Measurements from ENCODE around the gene PBX1. TPM values are rescaled to one million over a fixed set of nuclear protein-coding genes. Genes with fewer than 3 reads are reported as not detected.
A peak's percentile ranks its signal among the peaks of the same experiment; 100 is the strongest.

The PBX1 gene
- total RNA-seq, 4 donors from 2014 or later = 15.2 to 48.6 (median 23.5) TPM

DNA sequence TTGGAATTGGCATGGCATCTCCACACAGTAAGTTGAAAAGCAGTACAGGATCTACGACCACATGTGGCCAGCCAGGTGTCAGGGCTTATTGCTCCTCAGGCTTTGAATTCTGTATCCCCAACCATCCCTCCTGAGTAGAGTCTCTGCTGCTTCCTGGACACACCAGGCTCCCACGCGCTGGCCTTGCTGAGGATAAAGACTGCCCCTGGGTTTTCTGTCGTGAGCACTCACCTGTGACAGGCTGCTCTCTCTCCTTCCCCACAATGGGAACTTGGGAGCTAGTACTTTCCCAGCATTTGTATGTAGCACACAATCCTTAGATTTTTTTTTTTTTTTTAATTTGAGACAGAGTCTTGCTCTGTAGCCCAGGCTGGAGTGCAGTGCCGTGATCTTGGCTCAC, 33.6 kb downstream of the PBX1 start:
- WGBS, 2 donors = 83% methylated on average over 5 of the region's 5 CpGs
- H3K27me3 ChIP-seq = no peaks in the 10 kb centered on the region
- H3K27ac ChIP-seq = peak overlapping the region in 2 of 4 donors; percentile 49 to 85
- no peak for TF ChIP-seq POLR2A (IDR thresholded peaks at IDR 0.05)
- TF ChIP-seq, protein P1, sequence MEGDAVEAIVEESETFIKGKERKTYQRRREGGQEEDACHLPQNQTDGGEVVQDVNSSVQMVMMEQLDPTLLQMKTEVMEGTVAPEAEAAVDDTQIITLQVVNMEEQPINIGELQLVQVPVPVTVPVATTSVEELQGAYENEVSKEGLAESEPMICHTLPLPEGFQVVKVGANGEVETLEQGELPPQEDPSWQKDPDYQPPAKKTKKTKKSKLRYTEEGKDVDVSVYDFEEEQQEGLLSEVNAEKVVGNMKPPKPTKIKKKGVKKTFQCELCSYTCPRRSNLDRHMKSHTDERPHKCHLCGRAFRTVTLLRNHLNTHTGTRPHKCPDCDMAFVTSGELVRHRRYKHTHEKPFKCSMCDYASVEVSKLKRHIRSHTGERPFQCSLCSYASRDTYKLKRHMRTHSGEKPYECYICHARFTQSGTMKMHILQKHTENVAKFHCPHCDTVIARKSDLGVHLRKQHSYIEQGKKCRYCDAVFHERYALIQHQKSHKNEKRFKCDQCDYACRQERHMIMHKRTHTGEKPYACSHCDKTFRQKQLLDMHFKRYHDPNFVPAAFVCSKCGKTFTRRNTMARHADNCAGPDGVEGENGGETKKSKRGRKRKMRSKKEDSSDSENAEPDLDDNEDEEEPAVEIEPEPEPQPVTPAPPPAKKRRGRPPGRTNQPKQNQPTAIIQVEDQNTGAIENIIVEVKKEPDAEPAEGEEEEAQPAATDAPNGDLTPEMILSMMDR (IDR thresholded peaks at IDR 0.05) = no peak
- peaks cover 0 to 28% (median 0%) of the 10 kb centered on the region in 3 donors for H3K36me3 ChIP-seq
- no peaks in the 10 kb centered on the region for H3K9me3 ChIP-seq
- no peak for DNase-seq
- intact Hi-C loops (cut with DNase I) = no loop called here
- H3K4me3 ChIP-seq = no peak overlapping the region
- peaks cover 5 to 62% (median 5%) of the 10 kb centered on the region in 3 donors for H3K4me1 ChIP-seq

DNA sequence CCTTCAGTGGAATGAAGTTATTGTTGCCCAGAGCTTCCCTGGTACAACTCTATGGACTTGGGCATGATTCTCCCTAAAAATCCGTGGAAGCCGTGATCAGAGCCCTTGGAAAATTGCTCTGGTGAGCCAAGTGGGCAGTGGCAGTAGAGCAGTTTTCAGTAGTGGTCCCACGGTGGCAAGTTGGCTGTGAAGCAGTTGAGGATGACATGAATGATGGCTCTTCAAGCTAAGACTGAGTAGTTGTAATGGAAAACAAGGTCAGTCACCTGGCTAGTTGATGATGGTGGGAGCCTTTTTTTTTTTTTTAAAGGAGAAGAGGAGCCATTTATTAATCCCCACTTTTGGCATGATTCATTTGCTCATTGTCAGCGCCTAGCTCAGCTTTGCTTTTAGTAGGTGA, 36.2 kb downstream of the PBX1 start:
- no peak for TF ChIP-seq POLR2A (IDR thresholded peaks at IDR 0.05)
- TF ChIP-seq, protein P1 (IDR thresholded peaks at IDR 0.05) = no peak
- 45 to 46% methylated on average over 3 to 4 of the region's 4 CpGs for WGBS, 2 donors

DNA sequence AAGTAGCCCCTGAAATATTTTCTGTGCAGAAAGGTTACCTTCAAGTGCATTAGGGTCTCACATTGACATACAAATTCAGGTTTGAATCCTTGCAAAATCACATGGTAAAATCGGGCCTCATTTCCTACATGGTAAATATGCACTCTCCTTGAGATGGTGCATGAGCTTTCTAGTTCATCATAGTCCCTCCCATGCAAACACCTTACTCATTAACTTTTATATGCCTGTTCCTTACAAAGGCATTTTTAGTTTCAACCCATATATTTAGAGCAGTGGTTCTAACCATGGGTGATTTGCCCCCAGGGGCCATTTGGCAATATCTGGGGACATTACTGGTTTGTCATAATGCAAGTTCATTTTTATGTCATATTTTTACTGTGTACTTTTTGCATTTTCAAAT, 37.2 kb downstream of the PBX1 start:
- intact Hi-C loops (cut with DNase I) = no loop called here
- no peak for DNase-seq
- Histone ChIP-seq H3K4me3 (no peak overlapping the region), H3K27ac (no peak overlapping the region), H3K4me1 (peaks cover 4 to 63% (median 22%) of the 10 kb centered on the region in 3 donors), H3K27me3 (no peaks in the 10 kb centered on the region), H3K36me3 (peaks cover 0 to 20% (median 0%) of the 10 kb centered on the region in 3 donors), H3K9me3 (no peaks in the 10 kb centered on the region)
- TF ChIP-seq, protein P1 (IDR thresholded peaks at IDR 0.05) = no peak
- no peak for TF ChIP-seq POLR2A (IDR thresholded peaks at IDR 0.05)
- WGBS, 2 donors = 76 to 77% methylated on average over 1 of the region's 1 CpG

More for the DNA sequence above, 36.2 kb downstream of the PBX1 start:
- Histone ChIP-seq H3K4me3 (no peak overlapping the region), H3K36me3 (peaks cover 0 to 20% (median 0%) of the 10 kb centered on the region in 3 donors), H3K9me3 (no peaks in the 10 kb centered on the region), H3K4me1 (peaks cover 0 to 61% (median 17%) of the 10 kb centered on the region in 3 donors), H3K27ac (no peak overlapping the region), H3K27me3 (no peaks in the 10 kb centered on the region)
- intact Hi-C loops (cut with DNase I) = no loop called here
- DNase-seq = no peak

DNA sequence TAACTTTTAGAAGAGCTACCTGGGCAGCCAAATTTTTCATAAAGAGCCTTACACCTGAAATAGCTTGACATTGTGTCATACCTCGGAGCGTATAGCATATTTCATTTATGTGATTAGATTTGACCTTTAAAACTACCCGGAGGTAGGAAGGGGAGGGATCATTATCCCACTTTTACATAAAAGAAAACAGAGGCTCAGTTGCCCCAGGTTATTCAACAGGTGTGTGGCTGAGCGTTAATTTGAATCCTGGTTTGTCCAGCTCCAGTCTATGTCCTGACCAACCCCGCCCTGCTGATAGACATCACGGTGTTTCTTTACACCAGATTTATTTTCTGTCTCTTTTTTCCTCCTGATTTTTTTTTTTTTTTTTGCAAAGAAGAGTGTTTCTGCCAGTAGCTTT, 39.7 kb downstream of the PBX1 start:
- WGBS, 2 donors = 55 to 66% methylated on average over 6 of the region's 6 CpGs
- H3K4me1 ChIP-seq = peaks cover 11 to 72% (median 37%) of the 10 kb centered on the region in 3 donors
- TF ChIP-seq POLR2A (IDR thresholded peaks at IDR 0.05) = no peak
- TF ChIP-seq, protein P1 (IDR thresholded peaks at IDR 0.05) = no peak
- H3K9me3 ChIP-seq = no peaks in the 10 kb centered on the region
- intact Hi-C loops (cut with DNase I) = no loop called here
- H3K27ac ChIP-seq = peak overlapping the region in 2 of 4 donors; percentile 87 to 90
- peaks cover 0 to 12% (median 0%) of the 10 kb centered on the region in 3 donors for H3K36me3 ChIP-seq
- no peak overlapping the region for H3K4me3 ChIP-seq
- H3K27me3 ChIP-seq = no peaks in the 10 kb centered on the region
- no peak for DNase-seq

DNA sequence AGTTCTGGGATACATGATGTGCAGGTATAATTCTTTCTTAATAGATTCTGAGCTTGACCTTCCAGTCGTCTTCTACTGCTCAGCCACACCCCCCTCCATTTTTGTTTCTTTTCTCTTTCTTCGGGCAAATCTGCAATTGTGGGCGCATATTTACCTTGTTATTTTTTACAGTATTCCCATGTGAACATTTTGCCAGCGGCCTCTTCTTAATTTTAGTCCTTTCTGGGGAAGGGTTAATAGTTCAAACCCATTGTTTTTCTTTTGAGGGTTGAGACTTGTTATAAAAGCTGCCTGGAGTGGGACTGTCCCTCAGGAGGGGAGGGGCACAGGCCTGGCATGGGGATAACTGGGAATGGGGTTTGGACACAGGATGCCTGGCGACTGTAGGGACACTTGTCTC, 40.3 kb downstream of the PBX1 start:
- WGBS, 2 donors = 44 to 51% methylated on average over 5 of the region's 5 CpGs
- Histone ChIP-seq H3K9me3 (no peaks in the 10 kb centered on the region), H3K36me3 (peaks cover 0 to 9% (median 0%) of the 10 kb centered on the region in 3 donors), H3K27ac (peak overlapping the region; percentile 12 to 90 (median 68)), H3K4me3 (peak overlapping the region in 1 of 4 donors; percentile 18), H3K27me3 (no peaks in the 10 kb centered on the region), H3K4me1 (peaks cover 11 to 78% (median 37%) of the 10 kb centered on the region in 3 donors)
- TF ChIP-seq POLR2A (IDR thresholded peaks at IDR 0.05) = no peak
- TF ChIP-seq, protein P1 (IDR thresholded peaks at IDR 0.05) = no peak
- DNase-seq = no peak
- intact Hi-C loops (cut with DNase I) = no loop called here

All from esophagus squamous epithelium (tissue), 5 donors.